Measurements from ENCODE around the gene SVOPL.
A peak's percentile ranks its signal among the peaks of the same experiment; 100 is the strongest.

Gene SVOPL

GRCh38 chr7:138662076-138662990, 38.8 kb downstream of the SVOPL start:
- no peak for DNase-seq
- ATAC-seq, result no peak

DNA sequence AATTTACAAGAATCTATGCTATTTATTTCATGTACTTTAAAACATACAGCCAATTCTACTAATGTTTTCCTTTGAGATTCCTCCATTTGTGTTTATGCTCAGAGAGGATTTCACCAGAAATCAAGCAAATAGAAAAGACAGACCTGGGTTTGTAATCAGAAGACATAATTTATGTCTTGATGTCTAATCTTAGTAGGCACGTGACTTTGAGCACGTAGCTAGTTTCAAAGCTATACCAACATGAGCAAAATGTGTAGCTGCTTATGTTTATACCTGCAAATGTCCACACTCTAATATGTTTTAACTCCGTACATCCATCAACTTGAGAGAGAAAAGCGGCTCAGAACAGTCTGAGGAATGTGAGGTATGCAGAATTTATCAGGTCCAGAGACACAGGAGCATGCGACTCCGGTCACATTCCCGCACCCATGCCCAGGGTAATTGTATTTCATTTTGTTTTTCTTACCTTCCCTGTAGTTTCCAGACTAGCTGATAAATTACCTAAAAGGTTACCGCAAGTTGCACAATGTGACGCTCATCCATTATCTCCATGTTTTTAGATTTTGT, 40.0 kb downstream of the SVOPL start:
- no peak for ATAC-seq
- DNase-seq, result no peak

GRCh38 chr7:138658889-138659288, 42.3 kb downstream of the SVOPL start:
- no peak for ATAC-seq

DNA sequence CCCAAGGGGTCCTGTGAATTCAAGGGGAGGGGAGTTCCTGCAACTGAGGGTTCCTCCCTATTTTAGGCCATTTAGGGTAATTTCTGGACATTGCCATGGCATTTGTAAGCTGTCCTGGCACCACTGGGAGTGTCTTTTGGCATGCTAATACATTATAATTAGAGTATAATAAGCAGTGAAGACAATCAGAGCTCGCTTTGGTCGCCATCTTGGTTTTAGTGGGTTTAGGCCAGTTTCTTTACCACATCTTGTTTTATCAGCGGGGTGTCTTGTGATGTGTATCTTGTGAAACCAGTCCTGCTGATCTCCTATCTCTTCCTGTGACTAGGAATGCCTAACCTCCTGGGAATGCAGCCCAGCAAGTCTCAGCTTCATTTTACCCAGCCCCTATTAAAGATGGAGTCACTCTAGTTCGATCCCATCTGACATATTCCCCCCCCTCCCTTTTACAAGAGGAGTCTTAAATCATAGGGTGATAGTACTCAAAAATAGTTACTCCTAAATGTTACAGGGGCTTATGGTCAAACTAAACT, 43.2 kb downstream of the SVOPL start:
- DNase-seq, result no peak
- ATAC-seq, result no peak

More at GRCh38 chr7:138658889-138659288, 42.3 kb downstream of the SVOPL start:
- DNase-seq, result no peak

- ATAC-seq, result no peak
Observed at GRCh38 chr7:138656952-138657351, 44.2 kb downstream of the SVOPL start.

DNA sequence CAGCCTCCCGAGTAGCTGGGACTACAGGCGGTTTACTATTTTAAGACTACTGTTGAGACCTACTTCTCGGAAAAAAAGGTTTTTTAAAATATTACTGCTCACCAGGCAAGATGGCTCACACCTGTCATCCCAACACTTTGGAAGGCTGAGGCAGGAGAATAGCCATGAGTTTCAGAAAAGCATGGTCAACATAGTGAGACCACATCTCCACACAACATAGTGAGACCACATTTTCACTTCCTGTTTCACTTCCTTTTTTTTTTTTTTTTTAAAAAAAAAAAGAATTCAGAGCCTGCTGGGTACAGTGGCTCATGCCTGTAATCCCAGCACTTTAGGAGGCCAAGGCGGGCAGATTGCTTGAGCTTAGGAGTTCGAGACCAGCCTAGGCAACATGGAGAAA, 46.5 kb downstream of the SVOPL start:
- no peak for ATAC-seq
- no peak for DNase-seq

More at GRCh38 chr7:138656952-138657351, 44.2 kb downstream of the SVOPL start:
- DNase-seq, result no peak

- no peak for ATAC-seq
Observed at GRCh38 chr7:138649506-138649905, 51.7 kb downstream of the SVOPL start.

GRCh38 chr7:138645284-138645683, 55.9 kb downstream of the SVOPL start:
- no peak for DNase-seq
- ATAC-seq, result no peak

More at GRCh38 chr7:138649506-138649905, 51.7 kb downstream of the SVOPL start:
- no peak for DNase-seq

DNA sequence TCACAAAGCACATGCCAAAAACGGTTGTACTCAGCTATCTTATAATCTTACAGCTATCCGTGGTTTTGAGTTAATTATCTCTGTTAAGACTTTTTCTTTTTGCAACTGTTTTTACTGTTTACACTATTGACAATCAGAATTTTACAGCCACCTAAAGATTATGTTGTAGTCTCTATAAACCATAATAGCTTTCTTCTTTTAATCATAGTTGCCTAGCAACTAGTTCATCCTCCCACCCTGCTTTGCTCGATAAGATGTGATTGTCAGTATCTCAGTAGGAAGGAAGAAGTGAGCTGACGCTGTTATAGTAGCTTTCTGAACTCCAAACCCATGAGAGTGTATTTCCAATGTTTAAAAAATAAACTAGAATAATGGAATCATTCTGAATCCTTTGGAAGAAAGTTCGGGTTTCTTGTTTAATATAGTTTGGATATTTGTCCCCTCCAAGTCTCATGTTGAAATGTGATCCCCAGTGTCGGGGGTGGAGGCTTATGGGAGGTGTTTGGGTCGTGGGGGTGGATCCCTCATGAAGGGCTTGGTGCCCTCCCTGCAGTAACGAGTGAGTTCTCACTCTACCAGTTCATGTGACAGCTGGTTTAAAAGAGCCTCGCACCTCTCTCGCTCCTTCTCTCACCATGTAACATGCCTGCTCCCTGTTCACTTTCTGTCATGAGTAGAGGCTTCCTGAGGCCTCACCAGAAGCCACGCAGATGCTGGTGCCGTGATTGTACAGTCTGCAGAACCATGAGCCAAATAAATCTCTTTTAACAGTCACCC, 68.1 kb downstream of the SVOPL start:
- no peak for ATAC-seq
- DNase-seq, result no peak

- DNase-seq, result no peak
- no peak for ATAC-seq
Observed at GRCh38 chr7:138632384-138632783, 68.8 kb downstream of the SVOPL start.

DNA sequence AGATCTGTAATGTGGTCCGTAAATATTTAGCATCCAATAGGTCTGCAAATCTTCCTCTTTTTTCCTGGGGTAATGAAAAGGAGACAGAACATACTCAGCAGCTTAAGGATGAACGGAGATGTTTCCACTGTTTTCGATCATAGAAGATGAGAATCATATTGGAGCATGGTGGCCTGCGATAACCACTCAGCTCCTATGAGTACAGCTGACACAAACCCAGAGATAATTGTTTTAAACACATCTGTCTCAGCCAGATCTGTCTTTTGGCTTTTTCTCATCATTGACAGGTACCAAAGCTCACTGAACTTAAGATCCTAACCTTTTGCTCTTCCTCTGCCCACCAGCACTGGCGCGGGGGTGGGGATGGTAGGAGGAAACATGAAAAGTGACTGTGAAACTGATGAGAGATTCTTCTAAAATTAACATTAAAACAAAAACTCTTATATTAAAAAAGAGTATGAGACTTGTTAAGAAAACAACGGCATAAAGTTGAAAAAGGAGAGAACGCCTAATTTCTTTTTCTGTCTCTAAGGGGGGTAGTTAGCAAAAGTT, 71.0 kb downstream of the SVOPL start:
- ATAC-seq (no peak), DNase-seq (peak; percentile 27)

DNA sequence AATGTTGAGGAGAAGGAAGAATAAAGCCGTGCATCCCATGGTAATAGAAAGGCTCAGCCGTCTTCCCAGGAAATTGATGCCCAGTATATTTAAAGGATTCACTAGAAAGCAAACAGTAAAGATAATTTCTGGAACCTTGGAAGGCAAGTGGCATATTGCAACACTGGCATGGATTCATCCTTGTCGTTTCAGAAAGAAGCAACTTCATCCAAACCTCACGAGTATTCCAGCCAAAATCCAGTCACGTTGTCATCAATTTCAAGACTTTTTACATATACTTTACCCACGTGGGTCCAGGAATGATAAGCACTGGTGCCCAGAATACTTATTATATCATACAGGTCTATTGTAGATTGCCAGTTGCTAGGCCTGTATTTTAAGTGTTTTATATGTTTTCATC, 73.8 kb downstream of the SVOPL start:
- ATAC-seq, result no peak
- no peak for DNase-seq

GRCh38 chr7:138626846-138627245, 74.3 kb downstream of the SVOPL start:
- DNase-seq (no peak), ATAC-seq (no peak)

GRCh38 chr7:138625849-138626230, 75.3 kb downstream of the SVOPL start:
- peak; percentile 16 for DNase-seq

GRCh38 chr7:138625084-138625848, 75.9 kb downstream of the SVOPL start:
- DNase-seq, result no peak
- peak; percentile 42 for ATAC-seq

More at GRCh38 chr7:138625849-138626230, 75.3 kb downstream of the SVOPL start:
- ATAC-seq, result peak; percentile 58

DNA sequence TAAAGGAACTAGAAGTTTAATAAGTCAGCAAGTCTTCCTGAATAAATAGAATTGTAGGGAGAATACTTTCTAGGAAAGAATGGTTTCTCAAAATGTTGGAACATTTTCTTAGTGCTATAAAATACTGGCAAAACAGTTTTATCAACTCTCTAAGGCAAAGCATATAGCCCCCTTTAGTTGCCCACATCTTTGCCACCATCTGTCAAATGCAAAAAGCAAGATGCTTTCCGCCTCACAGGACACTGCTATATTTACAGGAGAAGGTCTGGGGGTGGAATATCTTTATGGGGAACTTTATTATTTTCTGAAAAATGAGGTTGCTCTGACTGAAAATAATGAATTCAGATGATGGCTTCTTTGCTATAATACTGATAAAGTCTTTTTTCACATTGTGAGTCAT, 78.3 kb downstream of the SVOPL start:
- no peak for DNase-seq
- no peak for ATAC-seq

DNA sequence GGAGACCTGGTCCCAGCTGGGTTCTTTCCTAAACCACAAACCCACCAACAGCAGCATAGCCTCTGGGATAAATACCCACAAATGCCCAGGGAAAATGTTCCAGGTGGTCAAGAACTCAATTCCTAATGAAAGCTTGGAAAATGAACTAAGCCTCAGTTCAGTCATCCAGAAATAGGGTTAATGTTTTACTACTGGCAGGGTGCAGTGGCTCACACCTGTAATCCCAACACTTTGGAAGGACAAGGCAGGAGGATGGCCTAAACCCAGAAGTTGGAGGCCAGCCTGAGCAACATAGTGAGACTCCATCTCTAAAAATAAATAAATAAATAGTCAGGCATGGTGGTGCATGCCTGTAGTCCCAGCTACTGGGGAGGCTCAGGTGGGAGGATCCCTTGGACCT, 82.2 kb downstream of the SVOPL start:
- DNase-seq (no peak), ATAC-seq (peak; percentile 28)

- ATAC-seq, result no peak
- no peak for DNase-seq
Observed at GRCh38 chr7:138618506-138618905, 82.7 kb downstream of the SVOPL start.

GRCh38 chr7:138616085-138616484, 85.1 kb downstream of the SVOPL start:
- ATAC-seq, result no peak

DNA sequence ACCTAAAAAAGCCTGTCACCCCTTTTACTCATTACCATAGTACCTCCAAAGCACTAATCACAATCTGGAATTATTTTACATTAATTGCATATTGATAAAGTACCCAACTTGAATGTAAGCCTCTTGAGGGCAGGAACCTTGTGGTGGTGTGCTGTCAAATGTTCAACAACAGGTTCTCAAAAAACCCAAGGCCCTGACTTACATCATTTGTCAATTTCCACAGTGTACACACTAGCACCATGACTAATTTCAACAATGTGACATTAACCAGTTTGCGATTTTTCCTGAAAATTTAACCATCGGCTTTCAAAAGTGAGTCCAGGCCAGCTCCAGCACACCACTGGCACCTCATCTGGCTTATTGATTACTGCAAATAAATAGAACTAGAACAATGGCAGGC, 87.5 kb downstream of the SVOPL start:
- no peak for ATAC-seq
- no peak for DNase-seq

More at GRCh38 chr7:138616085-138616484, 85.1 kb downstream of the SVOPL start:
- no peak for DNase-seq

DNA sequence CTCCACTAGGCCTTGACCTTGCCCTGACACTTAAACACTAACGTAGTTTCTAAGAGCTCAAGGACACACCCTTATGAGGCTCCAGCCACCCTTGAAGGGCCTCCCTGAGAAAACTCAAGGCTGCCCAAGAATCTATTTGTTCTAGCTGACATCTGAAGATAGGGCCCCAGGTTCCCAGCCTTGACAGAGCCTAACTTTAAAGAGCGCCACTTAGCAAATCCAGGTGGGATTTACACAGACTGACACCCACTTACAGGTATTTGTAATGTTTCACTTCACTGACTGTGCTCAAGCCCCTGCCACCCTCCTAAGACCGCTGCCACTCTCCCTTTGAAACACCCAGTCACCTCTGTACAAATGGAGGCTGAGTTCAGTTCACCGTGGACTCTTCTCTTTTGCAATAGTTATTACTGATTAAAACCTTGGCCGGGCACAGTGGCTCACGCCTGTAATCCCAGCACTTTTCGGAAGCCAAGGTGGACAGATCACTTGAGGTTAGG, 90.4 kb downstream of the SVOPL start:
- DNase-seq, result no peak
- no peak for ATAC-seq
